ENCODE data around the gene C16orf92. TPM values are rescaled to one million over a fixed set of nuclear protein-coding genes. Genes with fewer than 3 reads are reported as not detected.

C16orf92 gene
- total and polyA plus RNA-seq, 7 experiments from 2014 or later, result not detected

- no peaks in the 10 kb centered on the region for H3K27me3 ChIP-seq (ENCODE audit: control insufficient read depth in 2 of 2, insufficient read depth in 2 of 2, low read length in 2 of 2)
- H3K4me3 ChIP-seq (ENCODE audit: low read length), result no peak overlapping the region
- peak overlapping the region; percentile 22 for H3K27ac ChIP-seq (ENCODE audit: low read depth, low read length)
- no peak for DNase-seq
- Mint-ChIP-seq H3K27me3 (no peaks in the 10 kb centered on the region), H3K4me3 (peak overlapping the region; percentile 66 to 86 (median 70)), H3K4me1 (peaks cover 25 to 55% (median 43%) of the 10 kb centered on the region in 7 donors), H3K27ac (peak overlapping the region; percentile 56 to 92 (median 80)), H3K36me3 (peaks cover 0 to 38% (median 14%) of the 10 kb centered on the region in 5 donors), H3K9me3 (no peaks in the 10 kb centered on the region)
- H3K4me1 ChIP-seq (ENCODE audit: control insufficient read depth in 2 of 2, insufficient read depth in 2 of 2, low read length in 2 of 2), result peaks cover 13 to 36% of the 10 kb centered on the region in 2 donors
- ChIA-PET POLR2A (interaction anchor here (0.6 to 6.3 kb wide), 6 partner anchors 14 to 1111 kb away, joined by 3 to 159 read pairs (median 26); partner anchors contain the start of genes CORO1A, TBX6 and YPEL3), CTCF (interaction anchor here (1.2 kb wide), 1 partner anchor 24 kb away, joined by 6 read pairs; the partner anchor contains the start of gene TBX6)
- no peak for ATAC-seq
- intact Hi-C loops (cut with micrococcal nuclease), result loop anchor here (1.0 to 10.0 kb wide), 3 partner anchors 44 to 854 kb away; partner anchors contain the start of genes FBXL19 (in 1 of the 2) and ZNF771 (in 1 of the 2)
- H3K9me3 ChIP-seq (ENCODE audit: control insufficient read depth in 2 of 3, low read length in 3 of 3), result no peaks in the 10 kb centered on the region
- peaks cover 18 to 71% (median 22%) of the 10 kb centered on the region in 3 experiments for H3K36me3 ChIP-seq (ENCODE audit: control insufficient read depth in 2 of 3, insufficient read depth in 3 of 3, low read length in 3 of 3)
These were observed 45.3 kb downstream of the C16orf92 start for GRCh38 chr16:30068333-30068732.

DNA sequence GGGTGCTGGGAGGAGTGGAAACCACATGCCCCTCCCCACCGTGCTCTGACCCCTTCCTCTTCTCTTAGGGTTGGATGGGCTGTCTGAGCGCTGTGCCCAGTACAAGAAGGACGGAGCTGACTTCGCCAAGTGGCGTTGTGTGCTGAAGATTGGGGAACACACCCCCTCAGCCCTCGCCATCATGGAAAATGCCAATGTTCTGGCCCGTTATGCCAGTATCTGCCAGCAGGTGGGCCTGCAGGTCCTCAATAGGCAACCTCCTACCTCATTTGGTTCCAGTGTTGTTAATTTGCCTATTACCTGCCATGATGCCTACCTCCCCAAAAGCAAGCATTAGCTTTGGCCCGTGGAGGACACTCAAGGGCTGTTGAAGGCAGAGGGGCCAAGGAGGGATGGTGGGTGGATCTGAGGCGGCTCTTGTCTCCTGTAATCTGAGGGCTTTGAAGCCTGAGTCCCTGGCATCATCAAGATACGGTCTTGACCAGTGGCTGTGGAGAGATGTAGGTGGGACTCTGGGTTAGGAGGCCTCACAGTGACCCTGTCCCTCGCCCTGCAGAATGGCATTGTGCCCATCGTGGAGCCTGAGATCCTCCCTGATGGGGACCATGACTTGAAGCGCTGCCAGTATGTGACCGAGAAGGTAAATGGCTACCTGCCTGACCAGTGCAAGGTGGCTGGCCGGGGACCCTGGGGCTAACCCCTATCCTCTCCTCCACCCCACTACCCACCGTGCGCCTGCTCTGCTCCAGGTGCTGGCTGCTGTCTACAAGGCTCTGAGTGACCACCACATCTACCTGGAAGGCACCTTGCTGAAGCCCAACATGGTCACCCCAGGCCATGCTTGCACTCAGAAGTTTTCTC lies 46.0 kb downstream of the C16orf92 start:
- Histone ChIP-seq H3K4me1 (ENCODE audit: control insufficient read depth in 2 of 2, insufficient read depth in 2 of 2, low read length in 2 of 2) (peaks cover 13 to 30% of the 10 kb centered on the region in 2 donors), H3K4me3 (ENCODE audit: low read length) (no peak overlapping the region), H3K27ac (ENCODE audit: low read depth, low read length) (peak overlapping the region; percentile 22), H3K36me3 (ENCODE audit: control insufficient read depth in 2 of 3, insufficient read depth in 3 of 3, low read length in 3 of 3) (peaks cover 18 to 71% (median 22%) of the 10 kb centered on the region in 3 experiments), H3K27me3 (ENCODE audit: control insufficient read depth in 2 of 2, insufficient read depth in 2 of 2, low read length in 2 of 2) (no peaks in the 10 kb centered on the region), H3K9me3 (ENCODE audit: control insufficient read depth in 2 of 3, low read length in 3 of 3) (no peaks in the 10 kb centered on the region)
- DNase-seq, result peak in 8 of 9 donors; percentile 42 to 73 (median 66)
- H3K9me3 Mint-ChIP-seq, result no peaks in the 10 kb centered on the region
- CTCF ChIA-PET, result no interaction called here
- H3K4me3 Mint-ChIP-seq, result peak overlapping the region; percentile 66 to 86 (median 70)
- intact Hi-C loops (cut with micrococcal nuclease), result loop anchor here (1.0 to 10.0 kb wide), 3 partner anchors 43 to 853 kb away; partner anchors contain the start of genes FBXL19 (in 1 of the 2) and ZNF771 (in 1 of the 2)
- no peaks in the 10 kb centered on the region for H3K27me3 Mint-ChIP-seq
- no peak for ATAC-seq
- H3K36me3 Mint-ChIP-seq, result peaks cover 0 to 38% (median 14%) of the 10 kb centered on the region in 5 donors
- POLR2A ChIA-PET, result interaction anchor here (0.8 to 6.3 kb wide), 5 partner anchors 15 to 339 kb away, joined by 3 to 159 read pairs (median 48); partner anchors contain the start of genes CORO1A, TBX6 and YPEL3
- H3K27ac Mint-ChIP-seq, result peak overlapping the region; percentile 56 to 92 (median 80)
- peaks cover 21 to 52% (median 38%) of the 10 kb centered on the region in 7 donors for H3K4me1 Mint-ChIP-seq

GRCh38 chr16:30069611-30070462 lies 46.8 kb downstream of the C16orf92 start:
- H3K4me1 Mint-ChIP-seq, result peaks cover 21 to 53% (median 40%) of the 10 kb centered on the region in 7 donors
- ATAC-seq, result no peak
- peak overlapping the region; percentile 12 for H3K27ac ChIP-seq (ENCODE audit: low read depth, low read length)
- peaks cover 18 to 69% (median 22%) of the 10 kb centered on the region in 3 experiments for H3K36me3 ChIP-seq (ENCODE audit: control insufficient read depth in 2 of 3, insufficient read depth in 3 of 3, low read length in 3 of 3)
- ChIA-PET CTCF (interaction anchor here (0.6 kb wide), 1 partner anchor 341 kb away, joined by 3 read pairs; no protein-coding TSS in a partner anchor), POLR2A (interaction anchor here (0.6 to 10.7 kb wide), 4 partner anchors 22 to 481 kb away, joined by 3 to 177 read pairs (median 4); partner anchors contain the start of genes TBX6 and YPEL3)
- no peak overlapping the region for H3K4me3 ChIP-seq (ENCODE audit: low read length)
- no peaks in the 10 kb centered on the region for H3K27me3 Mint-ChIP-seq
- intact Hi-C loops (cut with micrococcal nuclease), result loop anchor here (5.0 to 10.0 kb wide), 2 partner anchors 335 to 852 kb away; partner anchors contain the start of genes FBXL19 (in 1 of the 2) and ZNF771 (in 1 of the 2)
- DNase-seq, result no peak
- no peaks in the 10 kb centered on the region for H3K9me3 Mint-ChIP-seq
- no peaks in the 10 kb centered on the region for H3K27me3 ChIP-seq (ENCODE audit: control insufficient read depth in 2 of 2, insufficient read depth in 2 of 2, low read length in 2 of 2)
- H3K9me3 ChIP-seq (ENCODE audit: control insufficient read depth in 2 of 3, low read length in 3 of 3), result no peaks in the 10 kb centered on the region
- H3K27ac Mint-ChIP-seq, result peak overlapping the region in 7 of 9 donors; percentile 15 to 92 (median 41)
- H3K4me1 ChIP-seq (ENCODE audit: control insufficient read depth in 2 of 2, insufficient read depth in 2 of 2, low read length in 2 of 2), result peaks cover 14 to 30% of the 10 kb centered on the region in 2 donors
- peak overlapping the region in 5 of 10 donors; percentile 4 to 38 (median 16) for H3K4me3 Mint-ChIP-seq
- peaks cover 0 to 38% (median 14%) of the 10 kb centered on the region in 5 donors for H3K36me3 Mint-ChIP-seq

DNA sequence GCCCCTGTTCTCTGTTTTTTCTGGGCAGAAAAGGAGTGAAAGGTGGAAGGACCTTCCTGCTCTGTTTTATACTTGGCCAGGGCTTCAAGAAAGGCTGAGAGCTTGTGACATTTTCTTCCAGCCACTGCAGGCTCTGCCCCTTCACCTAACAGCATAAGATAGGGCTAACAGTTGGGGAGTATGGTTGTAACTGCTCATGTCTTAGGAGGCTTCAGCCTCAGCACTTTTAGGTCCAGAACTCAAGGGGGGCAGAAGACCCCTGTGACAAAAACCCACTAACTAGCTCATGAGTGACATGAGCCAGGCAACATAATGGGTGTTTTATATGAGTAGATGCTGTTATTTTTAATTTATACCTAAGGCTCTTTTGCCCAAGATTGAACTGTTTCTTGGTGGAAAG lies 47.5 kb downstream of the C16orf92 start:
- DNase-seq, result no peak
- no peaks in the 10 kb centered on the region for H3K9me3 Mint-ChIP-seq
- Histone ChIP-seq H3K27me3 (ENCODE audit: control insufficient read depth in 2 of 2, insufficient read depth in 2 of 2, low read length in 2 of 2) (no peaks in the 10 kb centered on the region), H3K9me3 (ENCODE audit: control insufficient read depth in 2 of 3, low read length in 3 of 3) (no peaks in the 10 kb centered on the region), H3K36me3 (ENCODE audit: control insufficient read depth in 2 of 3, insufficient read depth in 3 of 3, low read length in 3 of 3) (peaks cover 18 to 64% (median 22%) of the 10 kb centered on the region in 3 experiments), H3K4me3 (ENCODE audit: low read length) (no peak overlapping the region), H3K4me1 (ENCODE audit: control insufficient read depth in 2 of 2, insufficient read depth in 2 of 2, low read length in 2 of 2) (peaks cover 21 to 30% of the 10 kb centered on the region in 2 donors), H3K27ac (ENCODE audit: low read depth, low read length) (peak overlapping the region; percentile 12)
- no peaks in the 10 kb centered on the region for H3K27me3 Mint-ChIP-seq
- peak overlapping the region in 3 of 9 donors; percentile 4 to 52 (median 46) for H3K27ac Mint-ChIP-seq
- H3K36me3 Mint-ChIP-seq, result peaks cover 0 to 38% (median 14%) of the 10 kb centered on the region in 5 donors
- peak overlapping the region in 1 of 10 donors; percentile 16 for H3K4me3 Mint-ChIP-seq
- intact Hi-C loops (cut with micrococcal nuclease), result no loop called here
- ATAC-seq, result no peak
- H3K4me1 Mint-ChIP-seq, result peaks cover 21 to 59% (median 42%) of the 10 kb centered on the region in 7 donors
- ChIA-PET POLR2A (interaction anchor here (0.6 to 10.7 kb wide), 3 partner anchors 22 to 480 kb away, joined by 3 to 177 read pairs (median 4); partner anchors contain the start of genes TBX6 and YPEL3), CTCF (interaction anchor here (0.6 kb wide), 2 partner anchors 114 to 340 kb away, joined by 3 to 4 read pairs; no protein-coding TSS in a partner anchor)

Other genes starting within 250 kb of the C16orf92 start
- not detected for gene ZG16, start 244.9 kb upstream of the C16orf92 start, total RNA-seq
- not detected for gene ZG16, start 244.9 kb upstream of the C16orf92 start, polyA plus RNA-seq
- 100 to 1,000 TPM in 1 of 5 experiments, 10 to 100 TPM in 4; 62.5 to 141 (median 81.3) TPM for gene KIF22, start 232.4 kb upstream of the C16orf92 start, total RNA-seq
- gene KIF22, start 232.4 kb upstream of the C16orf92 start, polyA plus RNA-seq, result 10 to 100 TPM; 36.9 to 50.7 TPM
- 100 to 1,000 TPM; 192 to 424 (median 259) TPM for gene MAZ, start 216.7 kb upstream of the C16orf92 start, total RNA-seq
- gene MAZ, start 216.7 kb upstream of the C16orf92 start, polyA plus RNA-seq, result 10 to 100 TPM; 36.9 to 44.5 TPM
- gene PRRT2, start 211.0 kb upstream of the C16orf92 start, total RNA-seq, result 1 to 10 TPM; 1.9 to 4.6 (median 2.8) TPM
- gene PRRT2, start 211.0 kb upstream of the C16orf92 start, polyA plus RNA-seq, result under 1 TPM in 1 of 2 donors, not detected in 1; 0.07 TPM
- 10 to 100 TPM; 17.5 to 42.0 (median 25.7) TPM for gene PAGR1, start 207.0 kb upstream of the C16orf92 start, total RNA-seq
- 10 to 100 TPM; 54.0 to 62.6 TPM for gene PAGR1, start 207.0 kb upstream of the C16orf92 start, polyA plus RNA-seq
- gene MVP, start 202.7 kb upstream of the C16orf92 start, total RNA-seq, result 100 to 1,000 TPM; 130 to 221 (median 150) TPM
- 100 to 1,000 TPM; 118 to 183 TPM for gene MVP, start 202.7 kb upstream of the C16orf92 start, polyA plus RNA-seq
- gene CDIPT, start 160.0 kb upstream of the C16orf92 start, total RNA-seq, result 10 to 100 TPM; 36.5 to 92.0 (median 69.9) TPM
- gene CDIPT, start 160.0 kb upstream of the C16orf92 start, polyA plus RNA-seq, result 100 to 1,000 TPM in 1 of 2 donors, 10 to 100 TPM in 1; 96.3 to 127 TPM
- under 1 TPM in 1 of 5 experiments, not detected in 4; 0.19 TPM for gene SEZ6L2, start 123.6 kb upstream of the C16orf92 start, total RNA-seq
- gene SEZ6L2, start 123.6 kb upstream of the C16orf92 start, polyA plus RNA-seq, result not detected
- gene ASPHD1, start 122.7 kb upstream of the C16orf92 start, total RNA-seq, result under 1 TPM in 1 of 5 experiments, not detected in 4; 0.27 TPM
- not detected for gene ASPHD1, start 122.7 kb upstream of the C16orf92 start, polyA plus RNA-seq
- 10 to 100 TPM; 40.7 to 81.1 (median 45.9) TPM for gene KCTD13, start 97.0 kb upstream of the C16orf92 start, total RNA-seq
- 10 to 100 TPM in 1 of 2 donors, 1 to 10 TPM in 1; 8.7 to 15.9 TPM for gene KCTD13, start 97.0 kb upstream of the C16orf92 start, polyA plus RNA-seq
- gene TMEM219, start 61.1 kb upstream of the C16orf92 start, total RNA-seq, result 10 to 100 TPM; 64.3 to 89.7 (median 74.0) TPM
- 100 to 1,000 TPM; 205 to 212 TPM for gene TMEM219, start 61.1 kb upstream of the C16orf92 start, polyA plus RNA-seq
- gene TAOK2, start 49.3 kb upstream of the C16orf92 start, total RNA-seq, result 10 to 100 TPM; 19.4 to 48.5 (median 42.9) TPM
- 1 to 10 TPM; 2.9 to 8.1 TPM for gene TAOK2, start 49.3 kb upstream of the C16orf92 start, polyA plus RNA-seq
- gene HIRIP3, start 27.6 kb upstream of the C16orf92 start, total RNA-seq, result 10 to 100 TPM; 14.4 to 37.6 (median 17.2) TPM
- 10 to 100 TPM; 22.6 to 32.9 TPM for gene HIRIP3, start 27.6 kb upstream of the C16orf92 start, polyA plus RNA-seq
- gene INO80E, start 27.0 kb upstream of the C16orf92 start, total RNA-seq, result 100 to 1,000 TPM in 2 of 5 experiments, 10 to 100 TPM in 3; 71.7 to 141 (median 95.8) TPM
- gene INO80E, start 27.0 kb upstream of the C16orf92 start, polyA plus RNA-seq, result 1 to 10 TPM; 4.3 to 9.3 TPM
- gene DOC2A, start 12.2 kb upstream of the C16orf92 start, total RNA-seq, result under 1 TPM in 2 of 5 experiments, not detected in 3; 0.46 to 0.54 TPM
- gene DOC2A, start 12.2 kb upstream of the C16orf92 start, polyA plus RNA-seq, result under 1 TPM in 1 of 2 donors, not detected in 1; 0.18 TPM
- 1 to 10 TPM in 2 of 5 experiments, not detected in 3; 1.2 to 2.3 TPM for gene TLCD3B, start 8.1 kb downstream of the C16orf92 start, total RNA-seq
- gene TLCD3B, start 8.1 kb downstream of the C16orf92 start, polyA plus RNA-seq, result not detected
- 1,000 to 10,000 TPM in 1 of 5 experiments, 100 to 1,000 TPM in 4; 356 to 1,619 (median 584) TPM for gene ALDOA, start 42.6 kb downstream of the C16orf92 start, total RNA-seq
- gene ALDOA, start 42.6 kb downstream of the C16orf92 start, polyA plus RNA-seq, result 1,000 to 10,000 TPM in 1 of 2 donors, 100 to 1,000 TPM in 1; 955 to 1,316 TPM
- 100 to 1,000 TPM in 2 of 5 experiments, 10 to 100 TPM in 3; 68.4 to 143 (median 86.0) TPM for gene PPP4C, start 52.8 kb downstream of the C16orf92 start, total RNA-seq
- 100 to 1,000 TPM; 176 TPM for gene PPP4C, start 52.8 kb downstream of the C16orf92 start, polyA plus RNA-seq
- 1 to 10 TPM; 1.5 to 3.3 (median 1.6) TPM for gene TBX6, start 68.7 kb downstream of the C16orf92 start, total RNA-seq
- gene TBX6, start 68.7 kb downstream of the C16orf92 start, polyA plus RNA-seq, result under 1 TPM in 1 of 2 donors, not detected in 1; 0.38 TPM
- 100 to 1,000 TPM in 3 of 5 experiments, 10 to 100 TPM in 2; 50.5 to 260 (median 130) TPM for gene YPEL3, start 73.0 kb downstream of the C16orf92 start, total RNA-seq
- 100 to 1,000 TPM; 242 to 308 TPM for gene YPEL3, start 73.0 kb downstream of the C16orf92 start, polyA plus RNA-seq
- gene GDPD3, start 90.3 kb downstream of the C16orf92 start, total RNA-seq, result 10 to 100 TPM in 4 of 5 experiments, 1 to 10 TPM in 1; 7.9 to 39.3 (median 12.3) TPM
- gene GDPD3, start 90.3 kb downstream of the C16orf92 start, polyA plus RNA-seq, result not detected
- 10 to 100 TPM; 50.5 to 82.2 (median 64.3) TPM for gene MAPK3, start 100.0 kb downstream of the C16orf92 start, total RNA-seq
- 1 to 10 TPM; 7.5 to 8.3 TPM for gene MAPK3, start 100.0 kb downstream of the C16orf92 start, polyA plus RNA-seq
- gene CORO1A, start 160.4 kb downstream of the C16orf92 start, total RNA-seq, result 1,000 to 10,000 TPM in 1 of 5 experiments, 100 to 1,000 TPM in 4; 609 to 1,666 (median 826) TPM
- gene CORO1A, start 160.4 kb downstream of the C16orf92 start, polyA plus RNA-seq, result 1,000 to 10,000 TPM; 1,289 to 1,601 TPM
- gene BOLA2B, start 170.5 kb downstream of the C16orf92 start, total RNA-seq, result 100 to 1,000 TPM in 1 of 5 experiments, 10 to 100 TPM in 4; 51.3 to 173 (median 69.8) TPM
- gene BOLA2B, start 170.5 kb downstream of the C16orf92 start, polyA plus RNA-seq, result 100 to 1,000 TPM; 168 to 205 TPM
- gene SLX1A, start 170.7 kb downstream of the C16orf92 start, total RNA-seq, result 10 to 100 TPM; 41.8 to 84.5 (median 49.5) TPM
- 10 to 100 TPM; 36.4 to 40.0 TPM for gene SLX1A, start 170.7 kb downstream of the C16orf92 start, polyA plus RNA-seq
- gene SULT1A3, start 176.1 kb downstream of the C16orf92 start, total RNA-seq, result 10 to 100 TPM; 25.3 to 34.8 (median 32.8) TPM
- gene SULT1A3, start 176.1 kb downstream of the C16orf92 start, polyA plus RNA-seq, result 1 to 10 TPM in 1 of 2 donors, under 1 TPM in 1; 0.51 to 1.1 TPM
- gene NPIPB13, start 225.3 kb downstream of the C16orf92 start, total RNA-seq, result 10 to 100 TPM; 13.3 to 33.3 (median 14.4) TPM
- 1 to 10 TPM in 1 of 2 donors, under 1 TPM in 1; 0.85 to 2.6 TPM for gene NPIPB13, start 225.3 kb downstream of the C16orf92 start, polyA plus RNA-seq

All from naive thymus-derived CD4-positive, alpha-beta T cell (primary cell).